ENCODE data around the gene LTA4H. TPM values are rescaled to one million over a fixed set of nuclear protein-coding genes. Genes with fewer than 3 reads are reported as not detected.

Gene LTA4H
- total RNA-seq, 4 donors from 2014 or later, result 52.9 to 121 (median 70.9) TPM

DNA sequence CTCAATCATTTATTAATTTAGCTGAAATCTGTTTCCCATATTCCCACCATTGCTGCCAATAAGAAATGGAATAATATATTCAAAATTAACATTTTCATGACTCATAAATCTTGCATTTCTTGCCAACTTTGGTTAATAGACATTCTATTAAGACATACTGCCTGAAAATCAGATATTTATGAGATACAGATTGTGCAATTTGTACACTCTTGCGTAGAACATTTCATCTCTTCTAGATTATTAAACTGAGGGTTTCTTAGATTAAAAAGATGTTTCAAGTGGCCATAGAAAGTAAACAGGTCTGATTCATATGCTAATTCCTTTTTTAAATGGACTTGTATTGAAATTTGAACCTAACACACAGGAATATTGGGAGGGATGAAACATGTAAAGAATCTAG is 9.1 kb downstream of the LTA4H start:
- Histone ChIP-seq H3K27me3 (no peaks in the 10 kb centered on the region), H3K36me3 (no peaks in the 10 kb centered on the region), H3K9me3 (no peaks in the 10 kb centered on the region), H3K4me1 (peaks cover 0 to 5% of the 10 kb centered on the region in 2 donors), H3K4me3 (no peak overlapping the region), H3K27ac (no peak overlapping the region)
- intact Hi-C loops (cut with DNase I; ENCODE audit: low total_unique reads), result no loop called here
- no peak for DNase-seq
- TF ChIP-seq, protein P1, sequence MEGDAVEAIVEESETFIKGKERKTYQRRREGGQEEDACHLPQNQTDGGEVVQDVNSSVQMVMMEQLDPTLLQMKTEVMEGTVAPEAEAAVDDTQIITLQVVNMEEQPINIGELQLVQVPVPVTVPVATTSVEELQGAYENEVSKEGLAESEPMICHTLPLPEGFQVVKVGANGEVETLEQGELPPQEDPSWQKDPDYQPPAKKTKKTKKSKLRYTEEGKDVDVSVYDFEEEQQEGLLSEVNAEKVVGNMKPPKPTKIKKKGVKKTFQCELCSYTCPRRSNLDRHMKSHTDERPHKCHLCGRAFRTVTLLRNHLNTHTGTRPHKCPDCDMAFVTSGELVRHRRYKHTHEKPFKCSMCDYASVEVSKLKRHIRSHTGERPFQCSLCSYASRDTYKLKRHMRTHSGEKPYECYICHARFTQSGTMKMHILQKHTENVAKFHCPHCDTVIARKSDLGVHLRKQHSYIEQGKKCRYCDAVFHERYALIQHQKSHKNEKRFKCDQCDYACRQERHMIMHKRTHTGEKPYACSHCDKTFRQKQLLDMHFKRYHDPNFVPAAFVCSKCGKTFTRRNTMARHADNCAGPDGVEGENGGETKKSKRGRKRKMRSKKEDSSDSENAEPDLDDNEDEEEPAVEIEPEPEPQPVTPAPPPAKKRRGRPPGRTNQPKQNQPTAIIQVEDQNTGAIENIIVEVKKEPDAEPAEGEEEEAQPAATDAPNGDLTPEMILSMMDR (IDR thresholded peaks at IDR 0.05), result no peak
- TF ChIP-seq POLR2A (IDR thresholded peaks at IDR 0.05), result no peak

DNA sequence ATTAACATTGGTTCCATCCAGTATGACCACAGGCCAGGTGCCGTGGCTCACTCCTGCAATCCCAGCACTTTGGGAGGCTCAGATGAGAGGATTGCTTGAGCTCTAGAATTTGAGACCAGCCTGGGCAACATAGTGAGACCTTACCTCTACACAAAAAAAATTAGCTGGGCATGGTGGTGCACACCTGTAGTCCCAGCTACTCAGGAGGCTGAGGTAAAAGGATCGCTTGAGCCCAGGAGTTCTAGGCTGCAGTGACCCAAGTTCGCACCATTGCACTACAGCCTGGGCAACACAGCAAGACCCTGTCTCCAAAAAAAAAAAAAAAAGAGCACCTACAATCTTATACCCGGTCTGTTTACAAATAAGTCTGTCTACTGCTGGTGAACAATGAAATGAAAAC is 9.9 kb downstream of the LTA4H start:
- Histone ChIP-seq H3K27me3 (no peaks in the 10 kb centered on the region), H3K27ac (no peak overlapping the region), H3K4me3 (no peak overlapping the region), H3K36me3 (no peaks in the 10 kb centered on the region), H3K4me1 (peaks cover 0 to 5% of the 10 kb centered on the region in 2 donors), H3K9me3 (no peaks in the 10 kb centered on the region)
- intact Hi-C loops (cut with DNase I; ENCODE audit: low total_unique reads), result no loop called here
- no peak for TF ChIP-seq POLR2A (IDR thresholded peaks at IDR 0.05)
- TF ChIP-seq, protein P1 (IDR thresholded peaks at IDR 0.05), result no peak
- no peak for DNase-seq

DNA sequence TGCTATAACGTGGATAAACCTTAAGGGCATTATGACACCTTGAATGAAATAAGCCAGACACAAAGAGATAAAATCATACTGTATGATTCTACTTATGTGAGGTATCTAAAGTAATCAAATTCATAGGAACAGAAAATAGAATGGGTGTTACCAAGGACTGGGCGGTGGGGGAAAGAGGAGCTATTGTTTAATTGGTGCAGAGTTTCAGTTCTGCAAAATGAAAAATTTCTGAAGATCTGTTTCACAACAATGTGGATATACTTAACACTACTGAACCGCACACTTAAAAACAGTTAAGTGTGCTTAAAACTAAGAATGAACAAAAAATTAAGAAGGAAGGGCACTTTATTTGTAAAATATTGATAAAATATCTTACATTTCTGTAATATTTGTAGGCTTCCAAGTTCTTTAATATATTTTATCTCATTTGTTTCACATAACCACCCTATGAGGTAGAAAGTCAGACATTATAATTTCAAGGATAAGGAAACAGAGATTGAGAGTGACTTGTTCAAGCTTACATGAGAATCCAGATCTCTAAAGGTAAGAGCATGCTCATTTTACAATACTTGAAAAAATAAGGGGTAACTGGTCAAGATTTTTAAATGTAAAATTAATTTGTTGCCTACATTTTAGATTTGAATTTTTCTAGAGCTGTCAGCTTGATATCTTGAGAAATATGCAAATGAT is 14.9 kb downstream of the LTA4H start:
- Histone ChIP-seq H3K36me3 (no peaks in the 10 kb centered on the region), H3K9me3 (no peaks in the 10 kb centered on the region), H3K27me3 (no peaks in the 10 kb centered on the region), H3K4me3 (no peak overlapping the region), H3K4me1 (no peaks in the 10 kb centered on the region), H3K27ac (no peak overlapping the region)
- TF ChIP-seq POLR2A (IDR thresholded peaks at IDR 0.05), result no peak
- TF ChIP-seq, protein P1 (IDR thresholded peaks at IDR 0.05), result no peak
- intact Hi-C loops (cut with DNase I; ENCODE audit: low total_unique reads), result no loop called here
- no peak for DNase-seq

DNA sequence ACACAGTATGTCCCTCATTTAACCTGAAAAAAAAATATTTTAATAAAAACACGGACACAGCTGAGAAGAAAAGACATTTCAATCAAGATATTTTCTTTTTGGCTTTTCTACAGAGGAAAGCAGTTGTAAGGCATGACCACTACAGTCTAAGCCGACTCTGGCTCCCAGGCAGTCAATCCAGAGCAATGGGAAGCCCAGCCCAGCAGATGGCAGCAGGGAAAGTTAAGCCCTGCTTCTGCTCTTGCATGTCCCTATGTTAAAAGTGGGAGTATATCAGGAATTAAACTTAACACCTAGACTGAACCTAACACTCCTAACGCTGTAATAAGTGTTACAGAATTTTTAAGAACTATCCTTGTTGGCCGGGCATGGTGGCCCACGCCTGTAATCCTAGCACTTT is 19.7 kb downstream of the LTA4H start:
- no peak overlapping the region for H3K27ac ChIP-seq
- H3K27me3 ChIP-seq, result no peaks in the 10 kb centered on the region
- intact Hi-C loops (cut with DNase I; ENCODE audit: low total_unique reads), result no loop called here
- no peaks in the 10 kb centered on the region for H3K4me1 ChIP-seq
- no peaks in the 10 kb centered on the region for H3K9me3 ChIP-seq
- no peak overlapping the region for H3K4me3 ChIP-seq
- TF ChIP-seq POLR2A (IDR thresholded peaks at IDR 0.05), result no peak
- TF ChIP-seq, protein P1 (IDR thresholded peaks at IDR 0.05), result peak in 1 of 4 experiments; percentile 12
- no peak for DNase-seq
- H3K36me3 ChIP-seq, result no peaks in the 10 kb centered on the region

DNA sequence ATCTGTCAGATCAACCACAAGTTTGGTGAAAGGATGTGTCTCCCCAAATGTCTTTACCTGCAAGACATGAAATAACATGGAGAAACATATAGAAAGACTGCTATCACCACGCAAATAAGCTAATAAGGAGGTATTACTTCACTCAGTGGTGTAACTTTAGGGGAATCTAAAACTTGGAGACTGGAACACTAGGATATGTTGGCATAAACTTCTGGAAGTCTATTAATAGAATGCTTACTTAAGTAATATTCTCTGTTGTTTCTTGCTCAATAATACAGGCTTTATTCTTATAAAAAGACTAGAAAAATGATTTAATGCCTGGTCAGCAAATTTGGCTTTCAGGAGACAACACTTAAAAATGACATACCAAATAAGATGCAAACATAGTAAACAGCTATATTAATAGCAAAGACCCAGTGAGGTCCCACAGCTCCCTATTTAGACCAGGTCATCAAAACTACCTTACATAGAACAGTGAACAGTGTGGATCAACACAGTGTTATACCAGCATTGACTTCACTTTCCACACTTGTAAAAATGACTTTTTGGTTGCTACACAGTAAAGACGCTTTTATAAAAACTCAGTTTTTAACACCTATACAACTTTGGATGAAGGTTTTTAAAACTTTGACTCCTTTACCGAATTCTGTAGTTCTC is 20.3 kb downstream of the LTA4H start:
- Histone ChIP-seq H3K4me3 (no peak overlapping the region), H3K27me3 (no peaks in the 10 kb centered on the region), H3K27ac (no peak overlapping the region), H3K36me3 (no peaks in the 10 kb centered on the region), H3K9me3 (no peaks in the 10 kb centered on the region), H3K4me1 (no peaks in the 10 kb centered on the region)
- intact Hi-C loops (cut with DNase I; ENCODE audit: low total_unique reads), result no loop called here
- TF ChIP-seq, protein P1 (IDR thresholded peaks at IDR 0.05), result no peak
- TF ChIP-seq POLR2A (IDR thresholded peaks at IDR 0.05), result no peak
- no peak for DNase-seq
